Testis (tissue), 3 donors: ENCODE results near the gene CES4A. TPM values are rescaled to one million over a fixed set of nuclear protein-coding genes. Genes with fewer than 3 reads are reported as not detected.

ENCODE experiments used
- DNase-seq: peaks from one replicate; pipeline ENCODE4 v3.0.0-alpha.2; 2019
- H3K27ac ChIP-seq, 2 donors: fragments of 200-600 bp; sonication (generic); one replicate each; pipeline ENCODE4 v1.5.1; 2019
- H3K27me3 ChIP-seq: fragments of 200-600 bp; sonication (generic); one replicate; pipeline ENCODE4 v1.5.1; 2019
- H3K36me3 ChIP-seq: fragments of 200-600 bp; sonication (generic); one replicate; pipeline ENCODE4 v1.5.1; 2017; ENCODE audit warnings: low read depth; ENCODE audit errors: missing control alignments
- H3K4me1 ChIP-seq: fragments of 200-600 bp; sonication (generic); one replicate; pipeline ENCODE4 v1.5.1; 2019
- H3K4me3 ChIP-seq, 2 donors: fragments of 200-600 bp; sonication (generic); one replicate each; pipeline ENCODE4 v1.5.1; 2017 to 2019
- H3K9me3 ChIP-seq: fragments of 200-600 bp; sonication (generic); one replicate; pipeline ENCODE4 v1.5.1; 2017
- CTCF ChIP-seq, 3 experiments: fragments of 450-650 bp in 2 of 3; fragments of 200-600 bp in 1 of 3; sonication (generic) in 1 of 3; IDR thresholded peaks; one replicate each; pipeline ENCODE4 v1.5.1; 2016 to 2019; ENCODE audit warnings: antibody characterized with exemption in 3 of 3, mild to moderate bottlenecking in 2 of 3, moderate library complexity in 1 of 3
- POLR2A ChIP-seq: fragments of 450-650 bp; IDR thresholded peaks from one replicate; pipeline ENCODE4 v1.6.1; 2017; ENCODE audit warnings: antibody characterized with exemption, mild to moderate bottlenecking, moderate library complexity
- WGBS, 2 donors: methylation state at CpG; one replicate each; pipeline ENCODE4 v1.1.5; 2018; 5-methylcytosine and 5-hydroxymethylcytosine counted together
- intact Hi-C: fragments of 100-400 bp; cut with DNase I; formaldehyde crosslinking; loops from one replicate; pipeline ENCODE4 v1.15.1; 2023; ENCODE audit warnings: low total_unique reads
- polyA plus RNA-seq: library from polyadenylated mRNA; stranded (reverse); fragments of 350-450 nt; fragmentation: Illumina TruSeq; extraction: RNeasy Lipid Tissue Mini Kit (QIAGEN cat#74804); gene quantifications from one replicate; pipeline ENCODE4 v1.2.3, GENCODE V29; 2014; ENCODE audit warnings: low read depth, low replicate concordance; ENCODE audit not compliant: insufficient read depth
- small RNA-seq, 2 donors: library from RNA; depleted of rRNA; stranded (forward); fragments of <200 nt; gene quantifications; one replicate each; pipeline ENCODE3, GENCODE V24; 2016
- total RNA-seq, 2 donors: library from RNA; depleted of rRNA; stranded (reverse); fragments of >200 nt; gene quantifications; one replicate each; pipeline ENCODE4 v1.2.3, GENCODE V29; 2016

CES4A gene
- total and polyA plus RNA-seq, 3 donors from 2014 or later = 12.2 to 25.0 (median 17.0) TPM

DNA sequence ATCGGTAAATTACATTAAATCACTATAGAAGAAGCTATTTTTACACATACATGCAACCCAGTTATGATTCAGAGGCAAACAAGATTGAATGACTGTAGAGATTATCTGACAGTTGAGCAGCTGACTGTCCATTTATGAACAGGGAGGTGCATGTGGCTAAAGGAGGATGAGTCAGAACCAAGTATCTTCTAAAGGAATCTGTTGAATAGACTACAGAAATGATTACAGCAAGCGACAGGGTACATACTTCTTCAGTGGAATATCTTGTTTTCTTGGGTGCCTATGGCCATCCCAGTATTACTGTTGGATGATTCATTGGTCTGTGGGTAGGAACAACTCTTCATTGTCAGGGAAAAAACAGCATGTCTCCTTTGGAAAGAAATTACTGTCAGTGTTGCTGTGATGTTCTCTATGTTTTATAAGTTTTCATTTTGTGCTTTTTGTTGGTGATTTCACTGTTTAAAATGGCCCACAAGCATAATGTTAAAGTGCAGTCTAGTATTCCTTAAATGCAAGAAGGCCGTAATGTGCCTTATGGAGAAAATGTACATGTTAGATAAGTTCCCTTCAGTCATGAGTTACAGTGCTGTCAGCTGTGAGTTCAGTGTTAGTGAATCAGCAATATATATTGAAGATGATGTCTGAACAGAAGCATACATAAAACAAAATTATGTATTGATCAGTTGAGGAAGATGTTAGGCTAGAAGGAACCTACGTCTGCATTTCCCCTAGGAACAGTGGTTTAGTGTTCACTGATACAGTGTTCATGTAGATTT, 67.5 kb downstream of the CES4A start:
- no peaks in the 10 kb centered on the region for H3K9me3 ChIP-seq
- no peak overlapping the region for H3K27ac ChIP-seq
- WGBS, 2 donors = 82 to 83% methylated on average over 4 of the region's 4 CpGs
- TF ChIP-seq CTCF (IDR thresholded peaks at IDR 0.05) (no peak), POLR2A (no peak)
- no peaks in the 10 kb centered on the region for H3K27me3 ChIP-seq
- H3K4me3 ChIP-seq = no peak overlapping the region
- H3K36me3 ChIP-seq = no peaks in the 10 kb centered on the region
- intact Hi-C loops = no loop called here
- no peak for DNase-seq
- no peaks in the 10 kb centered on the region for H3K4me1 ChIP-seq

Small RNA genes lying within 50 kb of the gene (small RNA-seq; reads per million reads assigned to genes)
- gene RN7SL543P = 0 reads per million in 2 donors

Other genes with a start within 250 kb of the CES4A start
- 100 to 1,000 TPM; 132 to 145 TPM for gene DYNC1LI2, start 237.0 kb upstream of the CES4A start, total RNA-seq
- gene DYNC1LI2, start 237.0 kb upstream of the CES4A start, polyA plus RNA-seq = 89.0 TPM
- 10 to 100 TPM; 12.1 to 30.6 TPM for gene TERB1, start 187.0 kb upstream of the CES4A start, total RNA-seq
- gene TERB1, start 187.0 kb upstream of the CES4A start, polyA plus RNA-seq = 13.3 TPM
- 10 to 100 TPM; 72.7 to 72.8 TPM for gene NAE1, start 157.6 kb upstream of the CES4A start, total RNA-seq
- gene NAE1, start 157.6 kb upstream of the CES4A start, polyA plus RNA-seq = 53.7 TPM
- 1 to 10 TPM; 1.4 to 1.9 TPM for gene CA7, start 144.2 kb upstream of the CES4A start, total RNA-seq
- gene CA7, start 144.2 kb upstream of the CES4A start, polyA plus RNA-seq = 1.2 TPM
- 10 to 100 TPM; 22.9 to 23.9 TPM for gene PDP2, start 108.1 kb upstream of the CES4A start, total RNA-seq
- gene PDP2, start 108.1 kb upstream of the CES4A start, polyA plus RNA-seq = 14.0 TPM
- gene CDH16, start 69.7 kb upstream of the CES4A start, total RNA-seq = under 1 TPM; 0.31 to 0.39 TPM
- gene CDH16, start 69.7 kb upstream of the CES4A start, polyA plus RNA-seq = 2.7 TPM
- gene RRAD, start 63.1 kb upstream of the CES4A start, total RNA-seq = 10 to 100 TPM; 12.4 to 19.4 TPM
- 9.1 TPM for gene RRAD, start 63.1 kb upstream of the CES4A start, polyA plus RNA-seq
- gene CIAO2B, start 54.2 kb upstream of the CES4A start, total RNA-seq = 100 to 1,000 TPM; 113 to 179 TPM
- 145 TPM for gene CIAO2B, start 54.2 kb upstream of the CES4A start, polyA plus RNA-seq
- 10 to 100 TPM; 49.1 to 51.9 TPM for gene CES2, start 53.1 kb upstream of the CES4A start, total RNA-seq
- 34.4 TPM for gene CES2, start 53.1 kb upstream of the CES4A start, polyA plus RNA-seq
- gene CES3, start 27.3 kb upstream of the CES4A start, total RNA-seq = 1 to 10 TPM; 4.1 to 4.5 TPM
- 1.5 TPM for gene CES3, start 27.3 kb upstream of the CES4A start, polyA plus RNA-seq
- gene CBFB, start 40.6 kb downstream of the CES4A start, total RNA-seq = 10 to 100 TPM; 23.3 to 34.9 TPM
- 15.3 TPM for gene CBFB, start 40.6 kb downstream of the CES4A start, polyA plus RNA-seq
- gene PHAF1, start 121.4 kb downstream of the CES4A start, total RNA-seq = 10 to 100 TPM; 32.6 to 41.6 TPM
- gene PHAF1, start 121.4 kb downstream of the CES4A start, polyA plus RNA-seq = 31.2 TPM
- 10 to 100 TPM; 18.6 to 24.6 TPM for gene B3GNT9, start 162.4 kb downstream of the CES4A start, total RNA-seq
- 18.0 TPM for gene B3GNT9, start 162.4 kb downstream of the CES4A start, polyA plus RNA-seq
- gene TRADD, start 171.3 kb downstream of the CES4A start, total RNA-seq = 10 to 100 TPM; 15.9 to 23.9 TPM
- 7.4 TPM for gene TRADD, start 171.3 kb downstream of the CES4A start, polyA plus RNA-seq
- 10 to 100 TPM; 20.6 to 26.9 TPM for gene FBXL8, start 171.4 kb downstream of the CES4A start, total RNA-seq
- gene FBXL8, start 171.4 kb downstream of the CES4A start, polyA plus RNA-seq = 3.7 TPM
- gene HSF4, start 176.2 kb downstream of the CES4A start, total RNA-seq = 10 to 100 TPM; 63.4 to 78.3 TPM
- gene HSF4, start 176.2 kb downstream of the CES4A start, polyA plus RNA-seq = 20.2 TPM
- 10 to 100 TPM; 16.2 to 34.9 TPM for gene NOL3, start 181.9 kb downstream of the CES4A start, total RNA-seq
- gene NOL3, start 181.9 kb downstream of the CES4A start, polyA plus RNA-seq = 11.8 TPM
- 10 to 100 TPM; 65.1 to 89.4 TPM for gene MATCAP1, start 195.4 kb downstream of the CES4A start, total RNA-seq
- gene MATCAP1, start 195.4 kb downstream of the CES4A start, polyA plus RNA-seq = 44.6 TPM
- gene EXOC3L1, start 201.5 kb downstream of the CES4A start, total RNA-seq = 1 to 10 TPM; 5.1 to 9.0 TPM
- gene EXOC3L1, start 201.5 kb downstream of the CES4A start, polyA plus RNA-seq = 2.6 TPM
- gene E2F4, start 203.6 kb downstream of the CES4A start, total RNA-seq = 100 to 1,000 TPM; 110 to 126 TPM
- gene E2F4, start 203.6 kb downstream of the CES4A start, polyA plus RNA-seq = 72.5 TPM
- gene ELMO3, start 210.5 kb downstream of the CES4A start, total RNA-seq = 10 to 100 TPM in 1 of 2 donors, 1 to 10 TPM in 1; 9.3 to 10.5 TPM
- gene ELMO3, start 210.5 kb downstream of the CES4A start, polyA plus RNA-seq = 22.2 TPM
- gene TMEM208, start 238.5 kb downstream of the CES4A start, total RNA-seq = 10 to 100 TPM; 57.4 to 66.8 TPM
- 55.6 TPM for gene TMEM208, start 238.5 kb downstream of the CES4A start, polyA plus RNA-seq